ENCODE measurements around the gene CMTM1.

GRCh38 chr16:66549284-66550131 lies 16.7 kb upstream of the CMTM1 start, which contains the start of gene TK2:
- TF ChIP-seq GATA2 (IDR thresholded peaks at IDR 0.05; ENCODE audit: low read depth, low read length): no peak
- TF ChIP-seq GATA3 (IDR thresholded peaks at IDR 0.05; ENCODE audit: low read depth, low read length): no peak
